GM03348 (cell line): ENCODE data around the gene PWWP2B.

Experiments used
- DNase-seq: peaks from one replicate; pipeline ENCODE4 v3.0.0; 2012; ENCODE audit warnings: low spot score

The PWWP2B gene

DNA sequence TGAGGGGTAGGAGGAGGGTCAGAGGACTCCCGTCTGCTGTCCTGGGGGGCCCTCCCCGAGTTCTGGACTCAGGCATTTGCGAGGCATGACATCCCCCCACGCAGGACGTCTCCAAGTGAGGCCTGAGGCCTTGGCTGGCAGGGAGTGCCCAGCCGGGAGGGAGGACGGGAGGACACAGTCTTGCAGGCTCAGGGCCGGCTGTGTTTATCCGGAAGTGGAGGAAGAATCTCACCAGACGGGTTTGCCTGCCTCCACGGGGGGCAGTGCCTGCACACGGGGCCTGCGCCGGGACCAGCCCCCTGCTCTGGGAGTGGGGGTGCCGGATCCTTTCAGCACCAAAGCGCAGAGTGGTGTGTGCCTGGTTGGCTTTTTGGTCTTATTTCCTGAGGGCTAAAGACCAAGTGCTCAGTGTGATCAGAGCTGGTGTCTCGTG is 10.9 kb downstream of the PWWP2B start:
- no peak for DNase-seq

DNA sequence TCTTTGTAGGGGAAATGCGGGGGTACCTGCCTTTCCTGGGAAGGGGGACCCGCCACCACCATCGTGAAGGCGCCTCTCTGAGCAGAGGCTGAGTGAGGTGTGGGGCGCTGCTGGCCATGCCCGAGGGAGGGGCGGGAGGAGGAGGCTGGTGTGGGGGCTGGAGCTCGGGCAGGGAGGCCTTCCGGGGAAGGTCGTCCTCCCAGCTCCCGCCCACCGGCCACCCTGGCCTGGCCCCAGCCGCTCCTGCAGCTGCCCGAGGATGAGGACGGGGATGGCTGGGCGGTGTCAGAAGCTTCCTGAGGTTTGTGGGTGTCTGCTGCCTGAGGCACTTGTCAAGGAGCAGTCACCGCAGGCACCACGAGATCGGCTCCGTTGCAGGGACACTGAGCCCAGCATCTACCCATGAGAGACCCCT is 11.4 kb downstream of the PWWP2B start:
- DNase-seq, result no peak

- DNase-seq, result no peak
Measured at GRCh38 chr10:132408823-132409666, 12.0 kb downstream of the PWWP2B start.

DNA sequence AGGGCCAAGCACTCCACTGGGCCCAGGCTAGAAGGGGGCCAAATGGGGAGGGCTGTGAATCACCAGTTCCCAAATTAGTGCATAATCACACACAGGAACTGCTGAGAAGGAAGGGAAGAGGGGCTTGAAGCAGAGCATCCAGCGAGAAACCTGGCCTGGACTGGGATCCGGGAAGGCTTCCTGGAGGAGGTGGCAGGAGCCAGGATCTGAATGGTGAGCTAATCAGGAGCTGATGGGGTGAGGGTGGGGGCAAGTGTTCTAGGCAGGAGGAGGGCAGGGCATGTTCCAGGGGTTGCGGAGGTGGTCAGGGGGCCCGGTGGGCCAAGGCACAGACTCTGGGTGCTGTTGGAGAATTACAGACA is 12.6 kb downstream of the PWWP2B start:
- no peak for DNase-seq

GRCh38 chr10:132410056-132410778 is 13.2 kb downstream of the PWWP2B start:
- no peak for DNase-seq

DNA sequence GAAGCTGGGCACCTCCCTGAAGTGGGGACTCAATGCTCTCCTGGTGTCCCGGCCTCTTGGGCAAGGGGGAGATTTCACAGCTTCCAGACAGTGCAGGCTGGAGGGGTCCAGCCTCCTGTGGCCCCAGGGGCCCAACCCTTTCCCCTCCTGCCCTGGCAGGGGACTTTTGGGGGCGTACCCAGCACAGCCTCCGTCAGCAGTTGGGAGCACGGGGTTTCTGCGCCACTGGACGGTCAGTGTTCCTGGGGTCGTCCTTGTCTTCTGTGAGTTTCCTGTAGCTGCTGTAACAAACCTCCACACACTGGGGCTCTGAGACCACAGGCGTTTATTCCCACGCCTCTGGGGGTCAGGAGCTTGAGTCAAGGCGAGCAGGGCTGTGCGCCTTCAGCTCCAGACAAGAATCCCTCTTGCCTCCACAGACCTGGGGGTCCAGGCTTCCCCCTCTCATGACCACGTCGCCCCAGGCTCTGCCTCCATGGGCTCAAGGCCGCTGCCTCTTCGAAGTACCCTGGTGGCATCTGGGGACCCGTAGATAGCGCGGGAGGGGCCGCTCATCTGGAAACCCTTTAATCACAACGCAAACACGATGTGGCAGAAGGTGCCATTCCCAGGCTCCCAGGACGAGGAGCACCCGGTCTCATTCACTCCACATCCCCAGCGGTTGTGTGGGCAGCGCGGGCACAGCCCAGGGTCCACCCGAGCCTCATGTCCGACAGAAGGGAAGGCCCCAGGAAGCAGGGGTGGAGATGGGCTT is 14.0 kb downstream of the PWWP2B start:
- no peak for DNase-seq

GRCh38 chr10:132411561-132412253 is 14.7 kb downstream of the PWWP2B start:
- peak; percentile 77 for DNase-seq

- DNase-seq, result no peak
Measured at GRCh38 chr10:132412316-132413192, 15.6 kb downstream of the PWWP2B start.

DNA sequence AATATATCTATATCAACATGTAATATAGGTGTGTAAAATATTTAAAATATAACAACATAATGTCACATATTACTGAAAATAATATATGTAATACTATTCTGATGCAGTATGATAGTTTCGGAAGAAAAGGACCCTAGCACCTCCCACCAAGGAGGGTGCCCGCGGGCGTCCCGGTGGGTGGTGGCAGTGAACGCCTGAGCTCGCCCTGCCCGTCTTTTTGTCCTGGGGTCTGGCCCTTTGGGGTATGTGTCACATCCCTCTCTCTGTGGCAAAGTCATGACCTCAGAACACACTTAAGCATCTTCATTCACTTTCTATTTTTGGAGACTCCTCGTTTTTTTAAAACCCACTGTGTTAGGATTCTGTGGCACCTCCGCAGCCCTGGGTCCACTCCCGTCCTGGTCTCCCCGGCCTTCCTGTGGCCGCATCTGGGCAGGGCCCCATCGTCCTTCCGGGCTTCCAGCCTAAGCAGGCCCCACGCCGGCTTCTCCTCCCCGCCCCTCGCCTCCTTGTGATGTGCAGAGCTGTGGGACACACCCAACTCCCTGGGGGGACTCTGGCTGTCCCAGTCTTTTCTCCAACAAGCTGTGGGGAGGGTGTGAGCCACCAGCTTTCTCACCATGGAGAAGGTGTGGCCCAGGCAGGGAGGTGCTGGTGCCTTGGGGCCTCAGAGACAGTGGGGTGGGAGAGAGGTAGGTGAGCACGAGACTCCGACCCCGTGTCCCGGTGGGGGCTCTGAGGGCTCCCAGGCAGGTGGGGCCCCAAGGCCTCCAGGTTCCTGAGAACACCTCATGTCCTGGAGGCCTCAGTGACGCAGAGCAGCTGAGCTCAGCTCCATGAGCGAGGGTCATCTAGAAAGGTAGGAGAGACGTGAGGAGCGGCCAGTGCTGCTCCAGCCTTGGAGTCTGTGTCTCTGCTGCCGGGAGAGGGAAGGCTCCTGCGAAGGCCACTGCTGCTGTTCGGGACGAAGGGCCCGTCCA is 16.5 kb downstream of the PWWP2B start:
- no peak for DNase-seq

DNA sequence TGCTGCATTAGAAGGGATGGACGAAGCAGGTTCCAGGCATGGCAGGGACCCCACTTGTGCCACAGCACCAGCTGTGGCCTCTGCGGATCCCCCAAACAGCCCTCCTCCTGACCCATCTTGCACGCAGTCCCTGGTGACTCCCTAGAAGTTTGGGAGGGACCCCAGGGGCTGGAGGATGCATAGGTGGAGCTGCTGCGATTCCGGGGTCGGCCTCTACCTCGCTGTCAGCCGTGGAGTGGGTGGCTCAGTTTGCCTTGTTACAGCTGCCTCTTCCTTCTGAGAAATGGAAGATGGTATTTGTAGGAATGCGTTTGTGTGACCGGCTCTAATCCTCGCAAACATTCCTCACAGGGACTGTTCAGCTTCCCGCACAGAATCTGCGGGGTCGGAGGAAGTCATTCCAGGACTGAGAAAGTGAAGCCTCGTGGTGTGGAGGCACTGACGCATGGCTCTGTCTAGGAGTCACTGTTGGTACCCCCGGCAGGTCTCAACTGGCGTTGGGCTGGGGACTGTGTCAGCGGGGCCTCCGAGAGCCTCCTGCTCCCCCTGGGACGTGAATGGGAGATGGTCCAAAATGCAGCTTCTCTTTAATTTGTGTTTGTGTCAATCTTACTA is 17.5 kb downstream of the PWWP2B start:
- no peak for DNase-seq

DNA sequence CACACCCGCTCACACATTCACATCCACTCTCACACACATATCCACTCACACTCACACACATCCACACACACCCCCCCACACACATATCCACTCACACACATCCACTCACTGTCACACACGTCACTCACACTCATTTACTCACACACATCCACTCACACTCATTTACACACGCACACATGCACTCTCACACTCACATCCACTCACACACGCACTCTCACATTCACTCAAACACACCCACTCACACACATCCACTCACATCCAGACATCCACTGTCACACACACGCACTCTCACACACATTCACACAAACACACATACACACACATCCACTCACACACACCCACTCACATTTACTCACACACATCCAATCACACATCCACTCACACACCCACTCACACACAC is 18.3 kb downstream of the PWWP2B start:
- no peak for DNase-seq

DNA sequence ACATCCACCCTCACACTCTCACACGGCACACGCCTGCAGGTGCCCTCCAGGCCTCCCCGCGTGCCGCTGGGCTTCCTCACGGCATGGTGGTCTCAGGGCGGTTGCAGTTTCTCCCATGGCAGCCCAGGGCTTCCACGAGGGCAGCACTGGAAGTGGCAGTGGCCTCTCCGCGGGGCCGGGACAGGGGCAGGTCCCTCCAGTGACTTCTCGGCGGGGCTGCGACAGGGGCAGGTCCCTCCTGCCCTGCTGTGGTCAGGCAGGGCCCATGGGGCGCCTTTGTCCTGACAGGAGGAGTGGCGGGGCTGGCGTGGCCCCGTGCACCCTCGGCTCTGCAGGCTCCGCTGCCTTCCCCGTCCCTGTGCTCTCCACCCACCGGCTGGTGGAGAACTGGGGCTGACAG is 19.0 kb downstream of the PWWP2B start:
- DNase-seq, result no peak

- no peak for DNase-seq
Measured at GRCh38 chr10:132416566-132417256, 19.7 kb downstream of the PWWP2B start.

- DNase-seq, result no peak
Measured at GRCh38 chr10:132417257-132417910, 20.4 kb downstream of the PWWP2B start.

DNA sequence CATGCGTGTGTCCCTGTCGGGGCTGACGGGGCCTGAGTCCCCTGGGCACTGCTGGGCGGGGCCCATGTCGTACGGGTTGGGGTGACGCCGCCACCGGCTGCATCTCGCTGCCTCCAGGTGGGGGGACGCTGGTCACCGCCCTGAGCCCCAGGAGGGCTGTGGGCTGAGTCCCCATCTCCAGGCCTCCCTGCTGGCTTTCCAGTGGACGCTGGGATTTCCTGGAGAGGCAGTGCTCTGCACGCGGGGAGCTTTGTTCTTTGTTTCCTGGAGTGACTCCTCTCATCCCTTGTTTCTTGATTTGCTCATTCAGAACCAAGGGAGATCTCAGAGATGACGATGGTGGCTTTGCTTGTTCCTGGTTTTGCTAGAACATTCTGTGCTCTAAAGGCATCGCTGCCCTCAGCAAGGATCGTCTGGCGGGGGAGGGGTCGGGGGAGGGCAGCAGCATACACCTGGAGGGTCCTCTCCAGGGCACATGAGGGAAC is 21.0 kb downstream of the PWWP2B start:
- DNase-seq, result no peak

DNA sequence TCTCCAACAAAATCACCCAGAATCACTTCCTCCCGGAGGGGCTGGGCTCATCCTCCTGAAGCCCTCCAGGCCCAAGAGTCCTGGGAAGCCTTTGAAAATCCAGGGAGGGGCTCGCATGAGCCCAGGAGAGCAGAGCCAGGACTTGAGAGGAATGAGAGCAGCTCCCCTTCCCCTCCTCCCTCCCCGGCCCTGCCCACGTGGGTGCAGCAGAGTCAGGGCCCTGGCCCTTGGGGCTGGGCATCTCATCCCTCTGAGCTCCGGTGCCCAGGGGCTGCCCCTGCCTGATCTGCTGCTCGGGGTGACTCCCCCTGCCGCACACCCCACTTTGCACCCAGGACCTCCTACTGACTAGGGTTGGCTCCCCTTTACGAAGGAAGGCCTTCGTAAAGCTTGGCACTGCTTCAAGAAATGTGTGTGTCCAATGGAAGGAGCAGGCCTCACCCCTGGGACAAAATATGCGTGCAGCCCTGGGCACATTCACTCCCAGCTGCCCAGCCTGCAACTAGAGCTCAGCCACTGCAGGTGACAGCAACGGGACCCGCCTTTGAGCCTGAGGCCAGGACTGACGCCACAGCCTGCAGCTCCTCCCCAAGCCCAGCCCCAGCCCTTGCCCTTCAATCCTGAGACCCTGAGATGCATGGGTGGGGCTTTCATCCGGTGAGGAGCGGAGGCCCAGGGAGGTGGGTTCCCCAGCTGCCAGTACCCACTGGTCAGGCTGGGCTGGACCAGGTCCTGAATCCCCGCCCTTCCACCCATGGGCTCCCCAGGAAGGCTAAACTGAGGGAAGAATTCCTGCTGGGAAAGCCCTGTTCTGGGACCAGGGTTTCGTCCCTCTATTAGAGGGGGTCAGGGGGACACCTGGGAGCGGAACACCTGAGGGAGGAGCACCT is 21.8 kb downstream of the PWWP2B start:
- no peak for DNase-seq
